ENCODE data around the gene OAS3. TPM values are rescaled to one million over a fixed set of nuclear protein-coding genes. Genes with fewer than 3 reads are reported as not detected.

The OAS3 gene
- total RNA-seq, 3 donors from 2014 or later, result 5.2 to 15.1 (median 5.9) TPM

- no peak overlapping the region for H3K27ac ChIP-seq
- no peak for TF ChIP-seq POLR2AphosphoS5 (IDR thresholded peaks at IDR 0.05)
- peak; percentile 53 to 85 (median 62) for TF ChIP-seq CTCF (IDR thresholded peaks at IDR 0.05)
- H3K36me3 ChIP-seq, result no peaks in the 10 kb centered on the region
- H3K9me3 ChIP-seq, result no peaks in the 10 kb centered on the region
- intact Hi-C loops (cut with DNase I; ENCODE audit: low total_unique reads), result no loop called here
- no peaks in the 10 kb centered on the region for H3K27me3 ChIP-seq
- no peaks in the 10 kb centered on the region for H3K4me1 ChIP-seq
- DNase-seq (ENCODE audit: low spot score in 2 of 2), result no peak
- no peak overlapping the region for H3K4me3 ChIP-seq
Observed at GRCh38 chr12:112992541-112993398, 54.5 kb downstream of the OAS3 start.

- TF ChIP-seq CTCF (IDR thresholded peaks at IDR 0.05), result no peak
- TF ChIP-seq POLR2AphosphoS5 (IDR thresholded peaks at IDR 0.05), result no peak
- no peak for TF ChIP-seq POLR2A (IDR thresholded peaks at IDR 0.05)
- Histone ChIP-seq H3K9me3 (no peaks in the 10 kb centered on the region), H3K27ac (no peak overlapping the region), H3K27me3 (no peaks in the 10 kb centered on the region), H3K4me3 (no peak overlapping the region), H3K4me1 (no peaks in the 10 kb centered on the region), H3K36me3 (no peaks in the 10 kb centered on the region)
- DNase-seq (ENCODE audit: low spot score in 2 of 2), result no peak
- intact Hi-C loops (cut with DNase I; ENCODE audit: low total_unique reads), result no loop called here
Observed at GRCh38 chr12:112995008-112995407, 56.7 kb downstream of the OAS3 start.

GRCh38 chr12:112996501-112996900, 58.2 kb downstream of the OAS3 start:
- no peaks in the 10 kb centered on the region for H3K36me3 ChIP-seq
- H3K4me1 ChIP-seq, result no peaks in the 10 kb centered on the region
- no peak overlapping the region for H3K27ac ChIP-seq
- no peaks in the 10 kb centered on the region for H3K9me3 ChIP-seq
- TF ChIP-seq CTCF (IDR thresholded peaks at IDR 0.05), result no peak
- TF ChIP-seq POLR2AphosphoS5 (IDR thresholded peaks at IDR 0.05), result no peak
- no peaks in the 10 kb centered on the region for H3K27me3 ChIP-seq
- H3K4me3 ChIP-seq, result no peak overlapping the region
- no peak for DNase-seq (ENCODE audit: low spot score in 2 of 2)
- intact Hi-C loops (cut with DNase I; ENCODE audit: low total_unique reads), result no loop called here

GRCh38 chr12:112997506-112997905, 59.2 kb downstream of the OAS3 start:
- no peak overlapping the region for H3K27ac ChIP-seq
- H3K9me3 ChIP-seq, result no peaks in the 10 kb centered on the region
- H3K36me3 ChIP-seq, result no peaks in the 10 kb centered on the region
- TF ChIP-seq POLR2A (IDR thresholded peaks at IDR 0.05) (no peak), CTCF (IDR thresholded peaks at IDR 0.05) (no peak), POLR2AphosphoS5 (IDR thresholded peaks at IDR 0.05) (no peak)
- no peak for DNase-seq (ENCODE audit: low spot score in 2 of 2)
- no peaks in the 10 kb centered on the region for H3K27me3 ChIP-seq
- intact Hi-C loops (cut with DNase I; ENCODE audit: low total_unique reads), result no loop called here
- H3K4me3 ChIP-seq, result no peak overlapping the region
- no peaks in the 10 kb centered on the region for H3K4me1 ChIP-seq

GRCh38 chr12:112998987-112999767, 60.9 kb downstream of the OAS3 start:
- intact Hi-C loops (cut with DNase I; ENCODE audit: low total_unique reads), result no loop called here
- no peaks in the 10 kb centered on the region for H3K36me3 ChIP-seq

More at GRCh38 chr12:112998987-112999767, 60.9 kb downstream of the OAS3 start:
- H3K9me3 ChIP-seq, result no peaks in the 10 kb centered on the region
- DNase-seq (ENCODE audit: low spot score in 2 of 2), result no peak
- no peaks in the 10 kb centered on the region for H3K27me3 ChIP-seq
- TF ChIP-seq POLR2AphosphoS5 (IDR thresholded peaks at IDR 0.05), result no peak
- TF ChIP-seq POLR2A (IDR thresholded peaks at IDR 0.05), result no peak
- no peak for TF ChIP-seq CTCF (IDR thresholded peaks at IDR 0.05)
- H3K4me1 ChIP-seq, result no peaks in the 10 kb centered on the region
- no peak overlapping the region for H3K4me3 ChIP-seq
- H3K27ac ChIP-seq, result no peak overlapping the region

Measured in breast epithelium (tissue), 4 donors.